ENCODE data around the gene TSKS. TPM values are rescaled to one million over a fixed set of nuclear protein-coding genes. Genes with fewer than 3 reads are reported as not detected.
A peak's percentile ranks its signal among the peaks of the same experiment; 100 is the strongest.

TSKS gene
- total and polyA plus RNA-seq, 11 donors = 0.23 to 0.77 (median 0.40) TPM; not detected in 3

GRCh38 chr19:49779731-49780555 is 16.8 kb upstream of the TSKS start:
- TF ChIP-seq POLR2A (IDR thresholded peaks at IDR 0.05) = no peak
- no peak for TF ChIP-seq CTCF (IDR thresholded peaks at IDR 0.05)
- DNase-seq (no peak), ATAC-seq (peak in 3 of 4 donors; percentile 8 to 23 (median 20))
- intact Hi-C loops (cut with DNase I) = no loop called here
- H3K9me3 ChIP-seq = no peaks in the 10 kb centered on the region
- 84 to 87% (median 86%) methylated on average over 11 of the region's 11 CpGs for WGBS, 4 donors
- H3K27me3 ChIP-seq = no peaks in the 10 kb centered on the region
- H3K36me3 ChIP-seq = peaks cover 0 to 41% (median 33%) of the 10 kb centered on the region in 9 donors
- no peak overlapping the region for H3K4me3 ChIP-seq
- peak overlapping the region in 1 of 12 donors; percentile 42 for H3K27ac ChIP-seq
- peaks cover 0 to 21% (median 0%) of the 10 kb centered on the region in 12 donors for H3K4me1 ChIP-seq

- H3K27me3 ChIP-seq = no peaks in the 10 kb centered on the region
- ATAC-seq = no peak
- no peak overlapping the region for H3K4me3 ChIP-seq
- no peak overlapping the region for H3K27ac ChIP-seq
- no peak for DNase-seq
- peaks cover 0 to 29% (median 6%) of the 10 kb centered on the region in 9 donors for H3K36me3 ChIP-seq
- TF ChIP-seq CTCF (IDR thresholded peaks at IDR 0.05) = no peak
- no peak for TF ChIP-seq POLR2A (IDR thresholded peaks at IDR 0.05)
- intact Hi-C loops (cut with DNase I) = no loop called here
- WGBS, 4 donors = 84 to 90% (median 87%) methylated on average over 6 of the region's 6 CpGs
- H3K9me3 ChIP-seq = no peaks in the 10 kb centered on the region
- peaks cover 0 to 26% (median 0%) of the 10 kb centered on the region in 12 donors for H3K4me1 ChIP-seq
These were observed 13.3 kb upstream of the TSKS start for GRCh38 chr19:49776371-49776764.

GRCh38 chr19:49775742-49776370 is 12.8 kb upstream of the TSKS start:
- DNase-seq = no peak

More at GRCh38 chr19:49775742-49776370, 12.8 kb upstream of the TSKS start:
- H3K9me3 ChIP-seq = no peaks in the 10 kb centered on the region
- H3K4me3 ChIP-seq = no peak overlapping the region
- peak in 1 of 4 donors; percentile 24 for ATAC-seq
- H3K36me3 ChIP-seq = peaks cover 0 to 32% (median 6%) of the 10 kb centered on the region in 9 donors
- intact Hi-C loops (cut with DNase I) = no loop called here
- TF ChIP-seq CTCF (IDR thresholded peaks at IDR 0.05) = no peak
- TF ChIP-seq POLR2A (IDR thresholded peaks at IDR 0.05) = no peak
- H3K4me1 ChIP-seq = peaks cover 0 to 21% (median 0%) of the 10 kb centered on the region in 12 donors
- WGBS, 4 donors = 90 to 96% (median 94%) methylated on average over 20 of the region's 20 CpGs
- H3K27ac ChIP-seq = no peak overlapping the region
- no peaks in the 10 kb centered on the region for H3K27me3 ChIP-seq
